Peyer's patch (tissue), 4 donors: ENCODE results near the gene LSP1. TPM values are rescaled to one million over a fixed set of nuclear protein-coding genes. Genes with fewer than 3 reads are reported as not detected.

Experiments
- DNase-seq, 3 donors: peaks; one replicate each; pipeline ENCODE4 v3.0.0-alpha.2; 2017 to 2019
- H3K27ac ChIP-seq, 4 donors: fragments of 200-600 bp; sonication (generic); one replicate each; pipeline ENCODE4 v1.5.1; 2016 to 2019
- H3K27me3 ChIP-seq, 2 donors: fragments of 200-600 bp; sonication (generic); one replicate each; pipeline ENCODE4 v1.5.1; 2019
- H3K36me3 ChIP-seq, 3 donors: fragments of 200-600 bp; sonication (generic); one replicate each; pipeline ENCODE4 v1.5.1; 2016 to 2019
- H3K4me1 ChIP-seq, 4 donors: fragments of 200-600 bp; sonication (generic); one replicate each; pipeline ENCODE4 v1.5.1; 2016 to 2019
- H3K4me3 ChIP-seq, 4 donors: fragments of 200-600 bp; sonication (generic); 1 replicate in 3 of 4; 2 replicates in 1 of 4; pipeline ENCODE4 v1.5.1; 2016 to 2019; ENCODE audit warnings: mild to moderate bottlenecking in 1 of 4
- H3K9me3 ChIP-seq, 4 donors: fragments of 200-600 bp; sonication (generic); one replicate each; pipeline ENCODE4 v1.5.1; 2016 to 2019; ENCODE audit warnings: mild to moderate bottlenecking in 1 of 4
- CTCF ChIP-seq, 6 experiments: fragments of 450-650 bp in 4 of 6; fragments of 200-600 bp in 2 of 6; sonication (generic) in 1 of 6; IDR thresholded peaks; one replicate each; pipeline ENCODE4 v1.5.1; 2017 to 2019; ENCODE audit warnings: antibody characterized with exemption in 6 of 6, mild to moderate bottlenecking in 3 of 6, moderate library complexity in 1 of 6
- POLR2A ChIP-seq, 2 donors: fragments of 450-650 bp; IDR thresholded peaks; one replicate each; pipeline ENCODE4 v1.5.1; 2017; ENCODE audit warnings: antibody characterized with exemption in 2 of 2, mild to moderate bottlenecking in 2 of 2, moderate library complexity in 2 of 2
- total RNA-seq, 4 donors: library from RNA; depleted of rRNA; stranded (reverse); fragments of >200 nt; gene quantifications; one replicate each; pipeline ENCODE4 v1.1.0, GENCODE V29; 2016

Gene LSP1
- total RNA-seq, 4 donors from 2014 or later, result 10.6 to 175 (median 15.4) TPM

- no peaks in the 10 kb centered on the region for H3K36me3 ChIP-seq
- no peaks in the 10 kb centered on the region for H3K27me3 ChIP-seq
- peaks cover 0 to 9% (median 0%) of the 10 kb centered on the region in 4 donors for H3K4me1 ChIP-seq
- TF ChIP-seq POLR2A (IDR thresholded peaks at IDR 0.05) (no peak), CTCF (IDR thresholded peaks at IDR 0.05) (peak in 2 of 6 experiments; percentile 21 to 27)
- H3K9me3 ChIP-seq, result no peaks in the 10 kb centered on the region
- no peak overlapping the region for H3K4me3 ChIP-seq
- H3K27ac ChIP-seq, result no peak overlapping the region
- peak in 1 of 3 donors; percentile 47 for DNase-seq
Measured at GRCh38 chr11:1918436-1919315, 65.8 kb downstream of the LSP1 start.

GRCh38 chr11:1919391-1920127 lies 66.7 kb downstream of the LSP1 start, which contains the start of gene TNNT3:
Gene TNNT3 (plus strand): TSS chr11:1919703. CDS start chr11:1922875, 3,172 bp downstream.
- Histone ChIP-seq H3K27ac (no peak within 1 kb of the TSS), H3K36me3 (no peaks in the 10 kb centered on the region), H3K27me3 (no peaks in the 10 kb centered on the region), H3K4me1 (peaks cover 0 to 9% (median 0%) of the 10 kb centered on the region in 4 donors), H3K9me3 (no peaks in the 10 kb centered on the region), H3K4me3 (no peak within 1 kb of the TSS)
- TF ChIP-seq POLR2A (IDR thresholded peaks at IDR 0.05) (no peak), CTCF (IDR thresholded peaks at IDR 0.05) (no peak)
- peak in 1 of 3 donors; percentile 40 for DNase-seq

GRCh38 chr11:1920128-1920908 lies 67.4 kb downstream of the LSP1 start:
- Histone ChIP-seq H3K4me1 (peaks cover 0 to 9% (median 0%) of the 10 kb centered on the region in 4 donors), H3K27ac (no peak overlapping the region), H3K27me3 (no peaks in the 10 kb centered on the region), H3K4me3 (no peak overlapping the region), H3K9me3 (no peaks in the 10 kb centered on the region), H3K36me3 (no peaks in the 10 kb centered on the region)
- DNase-seq, result no peak
- no peak for TF ChIP-seq POLR2A (IDR thresholded peaks at IDR 0.05)
- TF ChIP-seq CTCF (IDR thresholded peaks at IDR 0.05), result no peak

- H3K36me3 ChIP-seq, result no peaks in the 10 kb centered on the region
- peaks cover 0 to 9% (median 0%) of the 10 kb centered on the region in 4 donors for H3K4me1 ChIP-seq
- TF ChIP-seq CTCF (IDR thresholded peaks at IDR 0.05) (no peak), POLR2A (IDR thresholded peaks at IDR 0.05) (no peak)
- no peak overlapping the region for H3K4me3 ChIP-seq
- DNase-seq, result peak in 1 of 3 donors; percentile 42
- H3K9me3 ChIP-seq, result no peaks in the 10 kb centered on the region
- H3K27ac ChIP-seq, result no peak overlapping the region
- H3K27me3 ChIP-seq, result no peaks in the 10 kb centered on the region
Measured at GRCh38 chr11:1920909-1921573, 68.2 kb downstream of the LSP1 start.
